HuH-7 (cell line): Measurements from ENCODE around the gene KCNJ12.
"Not testable (repeated sequence)": the region's sequence is repeated elsewhere in the genome, so short reads cannot be mapped to it uniquely, and the experiment has no call there.

Experiments
- DNase-seq: peaks from one replicate; pipeline ENCODE4 v3.0.0; 2011; ENCODE audit warnings: low spot score

The KCNJ12 gene

DNA sequence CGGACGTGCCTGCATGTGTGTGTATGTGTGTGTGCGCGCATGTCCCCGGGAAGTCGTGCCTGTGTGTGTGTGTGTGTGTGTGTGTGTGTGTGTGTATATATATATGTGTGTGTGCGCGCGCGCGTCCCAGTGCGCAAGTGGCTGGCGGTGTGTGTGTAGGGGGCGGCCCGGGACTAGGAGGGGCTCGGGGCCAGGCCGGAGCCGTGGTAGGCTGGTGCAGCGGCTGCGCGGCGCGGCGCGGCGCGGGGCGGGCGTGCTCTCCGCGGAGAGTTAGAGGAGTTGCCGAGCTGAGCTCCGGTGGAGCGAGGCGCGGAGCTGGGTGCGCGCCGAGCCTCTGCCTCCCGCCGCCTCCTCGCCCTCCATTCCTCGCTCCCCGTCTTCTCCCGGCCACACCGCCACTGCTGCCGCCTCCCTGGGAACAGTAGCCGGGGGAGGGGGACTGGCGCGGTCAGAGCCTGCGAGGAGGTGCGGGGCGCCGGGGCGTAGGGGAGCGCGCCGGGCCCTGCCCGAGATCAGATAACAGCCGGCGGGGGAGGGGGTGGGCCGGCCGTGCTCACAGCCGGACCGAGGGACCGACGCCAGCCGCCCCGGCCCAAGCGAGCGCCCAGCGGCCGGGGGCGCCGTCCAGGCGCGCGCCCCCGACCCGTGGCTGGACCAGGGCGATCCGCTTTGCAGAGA lies at the start of gene KCNJ12:
TSS of gene KCNJ12 (plus strand) at position 277 of the 678 bp plus-strand sequence. CDS start 38,986 bp downstream, outside the sequence.
- DNase-seq = no peak

- not testable (repeated sequence) for DNase-seq
Measured at GRCh38 chr17:21327921-21328320, 48.2 kb upstream of the KCNJ12 start.

DNA sequence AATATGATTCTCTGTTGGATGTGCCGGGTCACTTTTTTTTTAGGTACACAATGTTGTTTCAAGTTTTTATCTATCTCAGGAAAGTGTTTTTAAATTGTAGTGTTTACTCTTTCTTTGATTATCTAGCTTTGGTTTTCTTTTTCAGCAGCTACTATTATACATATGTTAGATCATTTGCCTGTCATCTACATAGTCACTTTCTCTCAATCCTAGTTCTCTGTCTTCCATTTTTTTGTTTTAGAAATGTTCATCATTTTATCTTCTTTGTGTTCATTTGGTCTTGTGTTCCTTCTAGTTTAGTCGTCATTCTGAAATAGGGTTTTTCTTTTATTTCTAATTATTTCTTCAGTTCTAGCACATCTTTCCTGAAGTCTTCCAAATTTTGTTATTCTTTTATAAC lies 47.4 kb upstream of the KCNJ12 start:
- not testable (repeated sequence) for DNase-seq

GRCh38 chr17:21330436-21331160 lies 45.6 kb upstream of the KCNJ12 start:
- no peak for DNase-seq

DNA sequence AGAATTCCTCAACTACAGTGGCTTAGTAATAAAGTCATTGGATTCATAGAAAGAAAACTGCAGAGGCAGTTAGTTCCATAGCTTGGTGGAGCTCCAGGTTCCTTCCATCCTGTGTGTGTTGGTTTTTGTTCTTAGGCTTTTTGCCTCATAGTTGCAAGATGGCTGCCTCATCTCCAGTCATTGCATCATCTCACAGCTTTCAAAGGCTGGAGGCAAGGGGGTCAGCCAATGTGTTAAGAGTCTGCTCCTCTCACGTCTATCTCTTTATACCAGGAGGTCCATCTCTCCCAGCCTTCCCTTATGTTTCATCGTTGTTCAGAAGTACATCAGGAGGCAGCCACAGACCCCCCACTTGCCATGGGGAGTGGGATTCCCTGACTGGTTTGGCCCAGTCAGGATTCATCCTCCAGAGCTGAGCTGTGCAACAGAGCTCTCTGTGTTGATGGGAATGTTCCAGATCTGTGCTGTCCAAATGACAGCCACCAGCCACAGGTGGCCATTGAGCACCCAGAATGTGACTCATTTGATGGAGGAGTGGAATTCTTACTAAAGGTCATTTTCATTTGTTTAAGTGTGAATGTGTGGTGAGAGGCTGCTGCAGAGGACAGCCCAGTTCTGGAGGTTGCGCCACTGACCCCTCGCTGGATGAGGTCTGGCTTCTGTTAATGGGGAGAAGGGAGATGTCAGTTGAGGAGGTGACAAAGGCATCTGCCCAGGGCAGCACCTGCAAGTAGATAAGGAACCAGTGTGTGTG lies 39.4 kb upstream of the KCNJ12 start:
- not testable (repeated sequence) for DNase-seq

DNA sequence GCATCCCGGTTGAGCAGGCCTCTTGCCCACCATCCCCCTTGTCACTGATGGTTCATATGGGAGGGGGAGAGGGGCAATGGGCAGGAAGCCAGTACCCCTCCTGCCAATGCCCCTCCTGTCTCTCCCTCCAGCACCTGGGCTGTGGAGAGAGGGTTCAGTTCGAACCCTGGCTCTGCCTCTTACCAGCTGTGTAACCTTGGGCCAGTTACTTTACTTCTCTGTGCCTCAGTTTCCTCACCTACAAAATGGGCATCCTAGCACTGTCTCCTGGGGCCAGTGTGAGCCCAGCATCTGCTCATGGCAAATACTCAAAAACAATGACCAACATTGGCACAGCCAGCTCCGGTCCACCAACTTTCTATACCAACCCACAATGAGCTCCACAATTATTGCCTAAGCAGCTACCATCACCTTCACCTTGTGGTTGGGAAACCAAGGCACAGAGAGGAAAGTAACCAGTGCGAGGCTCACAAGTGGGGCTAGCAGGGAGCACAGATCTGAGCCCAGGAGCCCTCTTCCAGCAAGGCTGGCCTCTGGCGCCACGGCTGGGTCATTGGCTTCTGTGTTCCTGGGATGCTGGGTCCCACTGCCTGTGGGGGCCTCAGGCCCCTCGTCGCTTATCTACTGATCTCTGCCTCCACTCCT lies 38.1 kb upstream of the KCNJ12 start:
- not testable (repeated sequence) for DNase-seq

GRCh38 chr17:21339011-21339410 lies 37.1 kb upstream of the KCNJ12 start:
- no peak for DNase-seq

DNA sequence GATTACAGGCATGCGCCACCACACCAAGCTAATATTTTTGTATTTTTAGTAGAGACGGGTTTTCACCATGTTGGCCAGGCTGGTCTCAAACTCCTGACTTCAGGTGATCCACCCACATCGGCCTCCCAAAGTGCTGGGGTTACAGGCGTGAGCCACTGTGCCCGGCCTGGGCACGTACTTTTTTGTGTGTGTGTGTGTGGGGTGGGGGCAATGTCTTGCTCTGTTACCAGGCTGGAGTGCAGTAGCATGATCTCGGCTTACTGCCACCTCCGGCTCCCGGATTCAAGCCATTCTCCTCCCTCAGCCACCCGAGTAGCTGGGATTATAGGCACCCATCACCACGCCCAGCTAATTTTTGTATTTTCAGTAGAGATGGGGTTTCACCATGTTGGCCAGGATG lies 36.6 kb upstream of the KCNJ12 start:
- not testable (repeated sequence) for DNase-seq

DNA sequence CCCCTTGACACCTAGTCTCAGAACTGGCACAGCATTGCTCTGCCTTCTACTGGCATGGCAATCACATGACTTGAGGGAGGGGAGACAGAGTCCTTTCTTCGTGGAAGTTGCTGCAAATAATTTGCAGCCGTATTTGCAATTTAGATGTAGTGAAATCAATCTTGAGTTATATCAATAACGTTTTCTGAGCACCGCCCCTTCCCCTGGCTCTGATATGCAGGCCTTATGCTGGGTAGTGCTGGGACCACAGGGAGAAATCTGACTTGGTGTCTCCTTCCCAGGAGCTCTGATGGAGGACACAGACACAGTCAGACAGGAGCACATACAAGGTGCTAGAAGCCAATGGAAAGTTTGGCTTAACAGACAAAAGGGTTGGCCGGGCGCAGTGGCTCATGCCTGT lies 35.8 kb upstream of the KCNJ12 start:
- not testable (repeated sequence) for DNase-seq

DNA sequence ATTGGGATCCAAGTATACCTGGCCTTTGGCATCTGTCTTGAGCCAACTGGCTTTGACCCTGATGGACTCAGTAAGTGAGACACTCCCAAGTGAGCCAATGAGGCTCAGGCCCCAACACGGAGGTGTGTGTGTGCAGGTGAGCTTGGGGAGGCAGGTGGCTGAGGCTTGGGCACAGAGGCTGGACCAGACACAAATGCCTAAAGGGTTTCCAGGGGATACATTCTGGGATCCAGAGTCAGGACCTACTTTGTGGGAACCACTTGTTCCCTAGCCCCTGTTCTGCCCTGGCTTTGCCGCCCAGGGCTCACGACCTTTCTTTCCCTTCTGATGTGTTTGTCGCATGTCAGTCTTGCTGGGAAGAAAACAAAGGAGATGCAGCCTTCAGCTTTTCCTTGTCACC lies 34.9 kb upstream of the KCNJ12 start:
- not testable (repeated sequence) for DNase-seq

DNA sequence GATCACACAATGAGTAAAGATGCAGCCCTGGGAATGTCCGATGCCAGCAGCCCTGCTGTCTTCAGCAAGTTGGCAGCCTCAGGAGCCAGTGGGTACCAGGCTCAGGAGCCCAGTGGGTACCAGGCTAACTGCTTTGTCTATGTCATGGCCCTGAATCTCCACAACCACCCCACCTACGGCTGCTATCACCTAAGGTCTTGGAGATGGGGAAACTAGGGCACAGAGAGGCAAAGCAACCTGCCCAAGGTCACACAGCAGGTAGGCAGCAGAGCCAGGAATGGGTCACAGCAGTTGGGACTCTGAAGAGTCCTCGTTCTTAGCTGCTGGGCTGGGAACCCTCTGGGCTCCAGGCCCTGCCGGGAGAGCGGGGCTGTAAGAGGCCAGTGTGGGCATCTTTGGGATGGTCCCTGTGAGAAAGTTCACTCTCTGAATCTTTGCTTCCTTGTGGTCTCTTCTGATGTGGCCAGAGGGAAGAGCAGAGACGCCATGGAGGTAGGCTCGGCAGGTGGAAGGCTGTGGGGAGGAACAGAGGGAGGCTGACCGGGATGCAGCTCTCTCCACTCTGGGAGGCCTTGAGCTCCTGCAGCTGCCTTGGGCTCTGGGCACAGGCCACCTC lies 34.1 kb upstream of the KCNJ12 start:
- not testable (repeated sequence) for DNase-seq

DNA sequence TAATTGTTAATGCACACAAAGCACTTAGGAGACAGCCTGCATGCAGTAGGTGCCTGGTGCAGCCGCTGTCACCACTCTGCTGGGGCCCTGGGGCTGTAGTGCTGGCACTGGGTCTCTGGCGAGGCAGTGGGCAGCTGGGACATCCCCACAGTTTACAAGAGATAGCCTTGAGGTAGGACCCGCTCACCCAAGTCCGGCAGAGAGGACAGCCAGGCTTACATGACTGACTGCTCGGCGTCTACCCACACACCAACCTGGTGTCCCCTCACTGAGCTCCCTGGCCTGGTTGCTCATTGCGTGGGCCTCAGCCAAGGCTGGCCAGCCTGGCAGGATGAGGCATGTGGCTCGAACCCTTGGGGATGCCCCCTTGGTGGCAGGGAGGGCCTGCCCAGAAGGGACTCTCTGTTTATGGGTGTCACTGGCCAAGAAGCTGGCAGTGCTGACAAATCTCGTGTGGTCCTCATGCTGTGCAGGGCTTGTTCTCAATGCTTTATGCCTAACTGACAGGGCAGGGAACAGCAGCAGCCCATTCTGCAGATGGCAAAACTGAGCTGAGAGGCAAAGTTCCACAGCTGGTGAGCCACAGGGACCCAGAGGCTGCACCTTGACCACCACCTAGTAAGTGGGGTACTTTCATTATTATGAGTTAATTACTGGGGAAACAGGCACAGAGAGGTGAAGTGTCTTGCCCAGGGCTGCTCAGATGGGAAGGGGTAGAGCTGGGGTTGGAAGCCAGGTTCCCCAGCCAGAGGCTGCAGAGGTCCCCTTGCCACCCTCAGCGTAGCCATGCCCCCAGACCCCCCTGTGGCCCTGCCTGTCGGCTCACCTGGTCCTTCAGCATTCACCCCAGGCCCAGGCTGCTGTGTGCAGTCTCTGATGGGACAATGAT lies 32.9 kb upstream of the KCNJ12 start:
- DNase-seq = not testable (repeated sequence)

DNA sequence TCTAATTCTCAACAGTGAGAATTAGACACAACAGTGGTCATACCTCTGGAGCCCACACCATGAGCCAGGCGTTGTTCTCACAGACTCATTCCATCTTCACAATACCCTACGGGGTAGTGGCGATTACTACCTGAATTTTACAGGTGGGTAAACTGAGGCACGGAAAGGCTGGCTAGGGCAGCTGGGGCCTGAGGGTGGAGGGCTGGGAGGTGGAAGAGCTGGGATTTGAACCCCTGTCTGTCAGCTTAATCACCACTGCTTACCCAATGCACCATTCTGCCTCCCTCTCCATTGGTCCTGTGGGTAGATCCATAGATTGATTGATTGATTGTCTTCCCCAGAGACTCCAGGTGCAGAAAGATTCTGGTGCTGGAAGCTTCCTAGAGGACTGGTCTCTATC lies 31.4 kb upstream of the KCNJ12 start:
- DNase-seq = not testable (repeated sequence)

- no peak for DNase-seq
Measured at GRCh38 chr17:21345236-21345635, 30.9 kb upstream of the KCNJ12 start.

- DNase-seq = not testable (repeated sequence)
Measured at GRCh38 chr17:21346107-21346506, 30.1 kb upstream of the KCNJ12 start.

GRCh38 chr17:21346651-21347250 lies 29.4 kb upstream of the KCNJ12 start:
- not testable (repeated sequence) for DNase-seq

DNA sequence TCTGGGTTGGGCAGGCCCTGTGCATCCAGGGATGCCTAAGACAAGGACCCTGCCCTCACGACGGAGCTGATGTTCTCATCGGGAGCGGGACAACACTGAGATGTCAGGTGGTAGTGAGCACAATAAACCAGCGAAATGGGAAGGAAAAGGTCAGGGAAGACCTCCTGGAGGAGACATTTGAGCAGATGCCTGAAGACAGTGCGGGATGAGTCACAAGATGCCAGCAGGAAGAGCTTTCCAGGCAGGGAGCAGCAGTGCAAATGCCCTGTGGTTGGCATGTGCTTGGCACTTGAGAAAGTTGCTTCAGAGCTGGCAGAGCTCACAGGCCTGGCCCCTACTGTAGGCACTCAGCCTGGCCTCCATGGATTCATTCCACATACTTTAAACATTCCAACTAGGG lies 28.5 kb upstream of the KCNJ12 start:
- DNase-seq = not testable (repeated sequence)

DNA sequence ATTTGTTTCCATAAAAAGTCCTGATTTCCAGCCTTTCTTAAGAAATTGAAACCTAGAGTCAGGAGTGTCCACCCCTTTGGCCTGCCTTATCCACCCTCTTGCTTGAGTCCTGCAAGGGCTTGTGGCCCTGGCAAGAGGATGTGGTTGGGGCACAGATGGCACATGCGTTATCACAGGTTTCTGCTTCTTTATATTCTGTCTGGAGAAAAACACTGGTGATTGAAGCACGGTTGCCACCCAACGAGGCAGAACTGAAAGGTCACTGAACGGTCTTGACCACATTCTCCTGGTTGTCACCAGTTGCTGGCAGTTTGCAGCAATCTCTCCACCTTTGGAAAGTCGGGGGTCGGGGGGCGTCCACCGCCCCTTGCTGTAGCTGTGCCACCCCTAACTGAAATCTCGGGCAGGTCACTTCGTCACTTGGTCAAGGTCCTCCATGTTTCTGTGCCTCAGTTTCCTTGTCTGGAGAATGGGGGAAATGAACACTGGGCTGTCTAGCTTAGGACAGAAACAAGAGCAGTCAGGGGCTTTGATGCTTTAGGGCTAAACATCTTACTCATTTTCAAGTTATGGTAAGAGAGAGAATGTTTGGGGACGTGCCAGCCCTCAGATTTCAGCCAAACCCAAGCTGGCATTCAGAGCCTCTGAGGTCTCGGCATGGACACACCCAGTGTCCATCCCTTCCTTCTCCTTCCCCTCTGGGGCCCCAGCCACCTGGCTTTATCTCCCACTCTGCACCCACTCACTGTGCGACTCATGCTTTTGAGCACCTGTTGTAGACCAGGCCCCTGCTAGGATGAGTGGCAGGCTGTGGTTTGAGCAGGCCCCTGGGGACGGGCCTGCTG lies 27.9 kb upstream of the KCNJ12 start:
- DNase-seq = not testable (repeated sequence)

- DNase-seq = not testable (repeated sequence)
Measured at GRCh38 chr17:21348926-21349261, 27.3 kb upstream of the KCNJ12 start.
